Gastroesophageal sphincter (tissue), 4 donors: Measurements from ENCODE around the gene ZBTB7A. TPM values are rescaled to one million over a fixed set of nuclear protein-coding genes. Genes with fewer than 3 reads are reported as not detected.

Source experiments
- ATAC-seq: fragments of 150-250 bp; one replicate; pipeline ENCODE4 v1.9.1; 2016; ENCODE audit warnings: mild to moderate bottlenecking, moderate library complexity
- H3K27ac ChIP-seq, 4 donors: fragments of 200-600 bp; sonication (generic) in 3 of 4; 1 replicate in 3 of 4; 2 replicates in 1 of 4; pipeline ENCODE4 v1.5.1; 2016 to 2019
- H3K27me3 ChIP-seq: fragments of 200-600 bp; sonication (generic); one replicate; pipeline ENCODE4 v1.5.1; 2019
- H3K36me3 ChIP-seq, 2 donors: fragments of 200-600 bp; sonication (generic); one replicate each; pipeline ENCODE4 v1.5.1; 2019; ENCODE audit warnings: control low read depth in 1 of 2
- H3K4me1 ChIP-seq, 3 donors: fragments of 200-600 bp; sonication (generic); 1 replicate in 2 of 3; 2 replicates in 1 of 3; pipeline ENCODE4 v1.5.1; 2016 to 2019; ENCODE audit warnings: control low read depth in 2 of 3
- H3K4me3 ChIP-seq, 2 donors: fragments of 200-600 bp; sonication (generic); one replicate each; pipeline ENCODE4 v1.5.1; 2019; ENCODE audit warnings: mild to moderate bottlenecking in 1 of 2, moderate library complexity in 1 of 2
- H3K9me3 ChIP-seq, 3 donors: fragments of 200-600 bp; sonication (generic); one replicate each; pipeline ENCODE4 v1.5.1; 2017 to 2019; ENCODE audit warnings: control low read depth in 2 of 3
- CTCF ChIP-seq, 4 experiments: fragments of 200-600 bp in 2 of 4; fragments of 450-650 bp in 2 of 4; sonication (generic) in 1 of 4; IDR thresholded peaks; one replicate each; pipeline ENCODE4 v1.5.1; 2017 to 2019; ENCODE audit warnings: antibody characterized with exemption in 4 of 4, mild to moderate bottlenecking in 2 of 4, moderate library complexity in 2 of 4
- EP300 ChIP-seq: sonication (generic); formaldehyde crosslinking; IDR thresholded peaks from one replicate; pipeline ENCODE4 v1.6.1; 2017; ENCODE audit warnings: antibody characterized with exemption, mild to moderate bottlenecking
- POLR2A ChIP-seq, 2 donors: fragments of 450-650 bp; IDR thresholded peaks; one replicate each; pipeline ENCODE4 v1.6.1; 2017; ENCODE audit warnings: antibody characterized with exemption in 2 of 2, mild to moderate bottlenecking in 2 of 2, moderate library complexity in 1 of 2
- POLR2AphosphoS5 ChIP-seq: sonication (generic); formaldehyde crosslinking; IDR thresholded peaks from one replicate; pipeline ENCODE4 v1.6.1; 2017; ENCODE audit warnings: antibody characterized with exemption
- WGBS, 2 donors: methylation state at CpG; one replicate each; pipeline ENCODE4 v1.1.5; 2018; ENCODE audit warnings: low coverage in 1 of 2; 5-methylcytosine and 5-hydroxymethylcytosine counted together
- total RNA-seq, 4 donors: library from RNA; depleted of rRNA; stranded (reverse); fragments of >200 nt; gene quantifications; one replicate each; pipeline ENCODE4 v1.1.0, GENCODE V29; 2016

The ZBTB7A gene
- total RNA-seq, 4 donors from 2014 or later = 65.6 to 122 (median 82.4) TPM

GRCh38 chr19:4033028-4033956 lies 33.4 kb downstream of the ZBTB7A start:
- no peaks in the 10 kb centered on the region for H3K27me3 ChIP-seq
- ATAC-seq = no peak
- H3K4me1 ChIP-seq = peaks cover 0 to 10% (median 0%) of the 10 kb centered on the region in 3 donors
- H3K9me3 ChIP-seq = no peaks in the 10 kb centered on the region
- H3K4me3 ChIP-seq = no peak overlapping the region
- TF ChIP-seq EP300 (no peak), POLR2AphosphoS5 (no peak), POLR2A (IDR thresholded peaks at IDR 0.05) (no peak), CTCF (IDR thresholded peaks at IDR 0.05) (no peak)
- 88% methylated on average over 4 of the region's 63 CpGs; no CpG with 5 or more reads in 1 of the 2 donors for WGBS, 2 donors
- H3K36me3 ChIP-seq = peaks cover 0 to 94% of the 10 kb centered on the region in 2 donors
- no peak overlapping the region for H3K27ac ChIP-seq

DNA sequence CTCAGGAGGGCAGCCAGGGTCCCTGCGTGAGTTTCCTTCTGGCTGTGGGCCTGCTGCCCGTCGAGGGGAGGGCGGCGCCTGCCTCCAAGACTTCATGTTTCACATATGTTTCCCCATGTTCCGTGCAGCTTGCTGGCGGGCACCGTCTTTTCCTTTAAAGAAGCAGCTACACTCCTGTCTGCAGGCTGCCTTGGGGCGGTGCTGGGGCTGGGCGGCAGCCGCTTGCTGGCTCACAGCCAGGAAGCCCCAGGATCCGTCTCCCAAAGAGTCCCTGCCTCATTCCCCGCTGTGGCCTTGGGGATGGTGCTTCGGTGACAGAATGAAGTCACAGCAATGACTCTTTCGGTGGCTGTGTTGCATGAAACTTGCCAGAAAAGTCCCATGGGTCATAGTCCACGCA lies 34.3 kb downstream of the ZBTB7A start:
- Histone ChIP-seq H3K27me3 (no peaks in the 10 kb centered on the region), H3K4me1 (peaks cover 0 to 10% (median 0%) of the 10 kb centered on the region in 3 donors), H3K4me3 (no peak overlapping the region), H3K9me3 (no peaks in the 10 kb centered on the region), H3K27ac (peak overlapping the region in 1 of 4 donors; percentile 9), H3K36me3 (peaks cover 0 to 94% of the 10 kb centered on the region in 2 donors)
- no CpG with 5 or more reads among the region's 16 CpGs for WGBS, 2 donors
- ATAC-seq = no peak
- no peak for TF ChIP-seq EP300
- no peak for TF ChIP-seq POLR2AphosphoS5
- no peak for TF ChIP-seq CTCF (IDR thresholded peaks at IDR 0.05)
- TF ChIP-seq POLR2A (IDR thresholded peaks at IDR 0.05) = no peak

GRCh38 chr19:4031420-4031819 lies 35.3 kb downstream of the ZBTB7A start:
- H3K9me3 ChIP-seq = no peaks in the 10 kb centered on the region
- no CpG with 5 or more reads among the region's 11 CpGs for WGBS, 2 donors
- H3K36me3 ChIP-seq = peaks cover 0 to 94% of the 10 kb centered on the region in 2 donors
- H3K27ac ChIP-seq = peak overlapping the region in 1 of 4 donors; percentile 40
- peaks cover 0 to 10% (median 0%) of the 10 kb centered on the region in 3 donors for H3K4me1 ChIP-seq
- TF ChIP-seq POLR2AphosphoS5 (no peak), POLR2A (IDR thresholded peaks at IDR 0.05) (no peak), EP300 (no peak), CTCF (IDR thresholded peaks at IDR 0.05) (no peak)
- H3K27me3 ChIP-seq = no peaks in the 10 kb centered on the region
- no peak overlapping the region for H3K4me3 ChIP-seq
- ATAC-seq = no peak

DNA sequence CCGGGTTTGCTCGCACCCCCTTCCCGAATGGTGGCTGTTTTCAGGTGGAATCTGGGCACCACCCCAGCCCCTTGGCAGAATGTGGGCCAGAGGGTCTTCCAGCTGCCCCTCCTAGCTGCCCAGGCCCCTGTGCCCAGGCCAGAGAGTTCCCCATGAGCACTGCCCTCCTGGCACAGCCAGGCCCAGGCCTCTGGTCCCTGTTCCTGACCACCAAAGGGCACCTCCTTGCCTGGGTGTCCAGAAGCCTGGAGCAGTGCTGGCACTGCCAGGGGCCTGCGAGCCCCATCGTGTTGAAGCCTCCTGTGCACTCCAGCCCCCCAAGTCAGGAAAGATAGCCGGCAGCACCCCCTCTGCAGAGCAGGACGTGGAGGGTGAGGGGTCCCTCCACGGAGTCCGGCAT lies 35.7 kb downstream of the ZBTB7A start:
- peaks cover 0 to 10% (median 0%) of the 10 kb centered on the region in 3 donors for H3K4me1 ChIP-seq
- no peak for ATAC-seq
- TF ChIP-seq POLR2A (IDR thresholded peaks at IDR 0.05) = no peak
- no peak for TF ChIP-seq POLR2AphosphoS5
- TF ChIP-seq EP300 = no peak
- TF ChIP-seq CTCF (IDR thresholded peaks at IDR 0.05) = no peak
- H3K4me3 ChIP-seq = no peak overlapping the region
- no CpG with 5 or more reads among the region's 9 CpGs for WGBS, 2 donors
- peak overlapping the region in 1 of 4 donors; percentile 40 for H3K27ac ChIP-seq
- H3K36me3 ChIP-seq = peaks cover 0 to 98% of the 10 kb centered on the region in 2 donors
- H3K9me3 ChIP-seq = no peaks in the 10 kb centered on the region
- H3K27me3 ChIP-seq = no peaks in the 10 kb centered on the region

DNA sequence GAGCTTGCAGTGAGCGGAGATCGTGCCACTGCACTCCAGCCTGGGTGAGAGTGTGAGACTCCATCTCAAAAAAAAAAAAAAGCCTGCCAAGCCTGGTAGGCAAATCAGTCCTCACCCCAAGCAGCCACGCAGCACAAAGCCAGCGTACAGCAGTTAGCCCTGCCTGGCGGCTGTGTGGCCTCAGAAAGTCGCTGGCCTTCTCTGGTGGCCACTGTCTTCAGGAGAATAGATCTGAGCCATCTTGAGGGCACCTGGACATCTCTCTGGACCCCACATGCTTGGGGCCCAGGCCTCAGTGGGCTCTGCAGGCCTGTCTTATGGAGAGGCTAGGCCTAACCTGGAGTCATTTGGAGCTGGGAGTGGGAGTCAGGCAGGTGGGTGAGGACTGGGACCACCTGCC lies 36.1 kb downstream of the ZBTB7A start:
- TF ChIP-seq POLR2AphosphoS5 (no peak), CTCF (IDR thresholded peaks at IDR 0.05) (no peak), POLR2A (IDR thresholded peaks at IDR 0.05) (no peak), EP300 (no peak)
- H3K27ac ChIP-seq = no peak overlapping the region
- no peak for ATAC-seq
- H3K4me3 ChIP-seq = no peak overlapping the region
- no peaks in the 10 kb centered on the region for H3K27me3 ChIP-seq
- H3K4me1 ChIP-seq = peaks cover 0 to 10% (median 0%) of the 10 kb centered on the region in 3 donors
- no peaks in the 10 kb centered on the region for H3K9me3 ChIP-seq
- 100% methylated on average over 3 of the region's 6 CpGs; no CpG with 5 or more reads in 1 of the 2 donors for WGBS, 2 donors
- H3K36me3 ChIP-seq = peaks cover 0 to 99% of the 10 kb centered on the region in 2 donors
